KG1 (cell line): ENCODE measurements around the gene ATP8A2.
"Not testable (repeated sequence)": the region's sequence is repeated elsewhere in the genome, so short reads cannot be mapped to it uniquely, and the experiment has no call there.

ENCODE experiments used
- DNase-seq: peaks from one replicate; lab custom pipeline; 2025; lab: John Stamatoyannopoulos, UW

Gene ATP8A2

DNA sequence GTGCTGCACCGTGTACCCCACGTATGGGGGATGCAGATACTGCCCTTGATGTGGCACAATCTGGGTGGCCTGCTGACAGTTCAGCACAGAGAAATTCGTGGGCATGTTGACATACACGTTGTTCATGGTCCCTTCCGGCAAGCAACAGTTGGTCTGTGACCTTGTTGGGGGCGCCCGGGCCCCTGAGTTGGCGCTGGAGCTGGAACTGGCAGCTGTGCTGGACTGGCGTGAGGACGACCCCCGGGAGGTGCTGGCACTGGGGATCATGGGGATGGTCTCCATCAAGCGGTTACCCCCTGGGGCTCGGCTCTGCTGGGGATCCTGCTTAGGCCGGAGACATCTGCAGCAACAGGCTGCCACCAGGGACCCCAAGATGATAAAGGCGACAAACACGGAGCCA is 674.9 kb downstream of the ATP8A2 start:
- DNase-seq, result no peak

GRCh38 chr13:26047040-26047439 is 675.3 kb downstream of the ATP8A2 start:
- DNase-seq, result no peak

DNA sequence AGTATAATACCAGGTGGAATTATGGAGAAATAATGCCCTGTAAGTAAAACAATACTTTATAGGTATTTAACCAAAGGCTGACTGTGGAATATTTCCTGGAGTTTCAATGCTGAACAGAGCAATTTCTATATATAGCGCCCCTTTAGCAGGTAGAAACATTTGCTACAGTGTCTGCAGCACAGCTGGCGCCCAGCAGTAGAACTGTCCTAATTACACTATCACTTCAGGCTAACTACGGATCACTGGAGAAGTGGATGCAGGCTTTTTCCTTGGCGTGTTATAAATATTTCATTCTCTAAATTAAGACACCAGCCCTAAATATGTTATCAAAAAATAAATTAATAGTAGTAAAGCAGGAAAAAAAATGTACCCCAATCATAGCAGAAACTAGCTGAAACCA is 677.0 kb downstream of the ATP8A2 start:
- no peak for DNase-seq

DNA sequence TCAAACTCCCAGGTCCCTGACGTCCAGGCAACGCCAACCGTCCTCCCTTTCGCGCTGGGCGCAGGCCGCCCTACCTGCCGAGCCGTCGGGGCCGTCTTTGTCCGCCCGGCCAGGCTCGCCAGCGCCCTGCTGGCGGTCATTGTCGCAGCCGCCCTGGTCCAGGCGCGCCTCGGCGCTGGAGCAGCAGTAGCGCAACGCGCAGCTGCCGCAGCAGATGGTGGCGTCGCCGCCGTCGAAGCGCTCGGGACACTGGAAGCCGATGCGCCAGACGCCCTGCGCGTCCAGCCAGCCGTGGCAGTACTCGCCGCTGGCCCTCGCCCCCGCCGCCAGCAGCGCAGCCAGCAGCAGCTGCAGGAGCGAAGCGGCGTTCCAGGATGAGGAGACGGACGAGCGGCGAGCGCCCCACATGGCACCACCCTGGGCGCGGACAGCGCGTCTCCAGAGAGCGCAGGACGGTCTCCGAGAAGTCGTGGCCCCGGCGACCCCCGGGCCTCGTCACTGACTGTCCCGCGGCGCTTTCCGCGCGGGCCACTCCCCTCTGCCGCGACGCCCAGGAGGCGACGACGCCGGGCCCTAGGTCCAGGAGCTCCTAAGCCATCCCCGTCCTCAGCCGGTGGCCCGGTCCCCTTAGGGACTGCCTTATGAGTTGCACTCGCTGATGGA is 678.9 kb downstream of the ATP8A2 start:
- DNase-seq, result no peak

DNA sequence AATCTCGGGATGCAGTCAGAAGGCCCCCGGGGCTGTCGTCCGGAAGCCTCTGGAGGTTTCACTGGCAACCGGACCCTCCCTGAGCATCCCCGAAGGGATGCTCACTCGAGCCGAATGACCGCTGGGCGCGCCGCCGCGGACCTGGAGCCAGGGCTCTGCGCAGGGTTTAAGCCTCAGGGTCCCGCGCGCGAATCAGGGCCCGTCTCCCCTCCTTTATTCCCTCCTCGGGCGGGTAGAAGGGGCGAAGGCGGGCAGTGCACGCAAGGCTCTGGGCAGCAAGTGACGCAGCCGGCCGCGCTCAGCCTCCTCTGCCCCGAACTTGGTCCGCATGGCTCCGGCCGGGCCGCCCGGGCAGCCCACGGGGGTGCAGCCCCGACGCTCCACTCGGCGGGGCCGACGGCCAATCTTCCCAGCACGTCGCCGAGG is 679.5 kb downstream of the ATP8A2 start:
- DNase-seq, result no peak

GRCh38 chr13:26051657-26052311 is 680.0 kb downstream of the ATP8A2 start, which contains the start of gene SHISA2:
Gene SHISA2, minus strand, starts transcription at chr13:26052016. Its CDS starts 1,041 bp downstream, at chr13:26050975.
- DNase-seq, result no peak

DNA sequence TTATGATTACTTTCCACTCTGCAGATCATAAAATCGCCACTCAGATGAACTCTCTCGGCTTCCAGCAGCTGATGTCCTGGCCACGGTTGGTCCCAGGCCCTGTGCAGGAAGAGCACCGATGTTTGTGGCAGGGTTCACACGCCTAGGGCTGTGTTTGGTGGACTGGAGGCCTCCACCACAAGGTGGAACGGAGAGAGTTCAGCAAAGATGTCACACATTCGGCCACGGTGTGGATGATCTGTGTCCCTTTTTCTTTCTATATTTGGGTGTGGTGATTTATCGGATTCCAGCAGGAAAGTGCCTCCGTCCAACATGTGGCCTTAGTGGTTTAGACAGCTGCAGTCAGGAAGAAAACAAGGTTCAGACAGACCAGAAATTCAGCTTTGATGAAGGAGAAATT is 680.6 kb downstream of the ATP8A2 start:
- no peak for DNase-seq

DNA sequence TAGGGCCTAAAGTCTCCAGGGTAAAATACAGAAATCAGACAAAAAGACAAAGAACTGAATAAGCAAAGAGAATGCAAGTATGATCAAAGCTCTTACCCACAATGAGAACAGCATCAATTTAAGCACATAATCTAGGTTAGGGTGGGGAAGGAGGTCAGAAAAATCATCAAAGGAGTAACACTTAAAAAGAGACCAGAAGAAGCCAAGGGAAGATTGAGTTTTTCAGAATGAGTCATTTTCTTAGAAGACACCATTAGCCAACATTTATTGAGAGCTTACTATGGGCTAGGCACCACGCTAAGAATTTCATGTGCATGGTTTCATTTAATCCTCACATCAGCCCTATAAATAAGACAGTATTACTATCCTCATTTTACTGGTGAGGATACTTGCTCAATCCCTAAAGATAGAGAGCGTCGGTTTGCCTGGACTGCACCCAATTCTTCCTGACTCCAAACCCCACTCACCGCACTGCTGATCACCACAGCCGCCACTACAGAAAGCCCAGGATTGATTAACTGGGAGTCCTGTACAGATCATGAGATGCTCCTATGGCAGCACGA is 681.7 kb downstream of the ATP8A2 start:
- no peak for DNase-seq

DNA sequence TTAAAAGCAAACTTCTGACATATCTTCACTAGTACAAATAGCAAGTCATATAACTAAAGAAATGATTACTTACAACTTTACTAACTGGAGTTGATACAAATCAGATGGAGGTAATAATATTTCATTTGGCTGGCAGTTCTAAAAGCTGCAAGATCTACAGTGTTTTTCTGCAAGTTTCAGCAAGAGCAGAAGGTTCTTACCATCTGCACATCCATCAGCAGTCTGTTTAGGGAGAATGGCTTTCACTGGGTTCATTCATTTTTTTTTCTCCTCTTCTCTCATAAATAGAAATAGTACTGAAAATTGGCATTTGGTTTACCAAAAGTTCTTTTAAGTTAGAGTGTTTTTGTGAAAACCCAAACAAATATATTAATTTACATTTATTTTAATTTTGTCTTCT is 683.1 kb downstream of the ATP8A2 start:
- DNase-seq, result no peak

DNA sequence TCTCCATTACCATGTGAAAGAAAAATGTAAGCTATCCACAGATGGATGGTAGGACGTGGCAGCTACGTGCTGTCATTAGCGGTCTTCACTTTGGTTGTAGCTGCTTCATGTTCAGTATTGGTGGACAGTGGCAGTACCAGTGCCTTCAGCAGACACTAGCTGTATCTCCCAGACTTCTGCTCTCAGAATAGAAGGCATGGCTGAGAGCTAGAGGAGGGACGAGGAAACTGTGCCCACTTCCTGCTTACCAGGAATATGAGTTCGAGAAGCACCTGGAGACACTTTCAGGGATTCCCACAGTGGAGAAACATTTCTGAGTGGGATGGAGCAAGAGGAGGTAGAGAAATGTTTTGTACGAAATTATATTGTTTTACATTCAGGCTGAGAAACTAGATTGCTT is 686.9 kb downstream of the ATP8A2 start:
- DNase-seq, result no peak

DNA sequence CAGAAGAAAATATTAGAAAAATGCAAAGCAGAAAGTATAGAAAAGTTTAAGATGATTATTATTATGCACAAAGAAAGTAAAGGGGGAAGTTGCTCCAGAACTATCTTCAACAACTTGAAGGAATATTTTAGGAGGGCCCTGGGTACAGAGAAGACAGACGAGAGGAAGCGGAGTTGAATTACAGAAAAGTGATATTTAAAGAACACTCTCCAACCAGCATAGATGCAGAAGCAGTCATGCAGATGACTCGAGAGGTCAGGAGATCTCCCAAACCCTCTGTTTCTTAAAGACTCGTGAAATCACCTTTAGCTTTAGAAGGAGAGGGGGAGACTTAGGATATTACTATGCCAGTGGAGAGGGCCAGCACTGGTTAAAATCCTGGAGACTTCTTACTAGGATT is 688.6 kb downstream of the ATP8A2 start:
- no peak for DNase-seq

DNA sequence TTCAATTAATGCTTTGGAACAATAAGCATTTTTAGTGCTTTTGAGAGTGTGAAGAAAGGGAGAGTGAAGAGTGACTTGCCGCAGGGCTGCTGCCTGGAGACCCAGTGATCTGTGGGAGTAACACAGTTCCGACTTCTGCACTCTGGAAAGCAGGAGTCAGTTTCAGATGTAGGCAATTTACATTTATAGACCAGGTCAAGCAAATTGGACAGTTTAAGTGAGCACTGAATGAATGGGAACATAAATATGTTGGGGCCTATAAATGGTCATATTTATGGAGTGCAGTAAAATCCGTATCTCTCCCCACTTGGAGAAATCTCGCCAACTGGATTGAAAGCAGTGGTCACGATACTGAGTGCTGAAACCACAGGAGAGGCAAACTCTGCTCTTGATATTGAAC is 689.5 kb downstream of the ATP8A2 start:
- DNase-seq, result no peak

DNA sequence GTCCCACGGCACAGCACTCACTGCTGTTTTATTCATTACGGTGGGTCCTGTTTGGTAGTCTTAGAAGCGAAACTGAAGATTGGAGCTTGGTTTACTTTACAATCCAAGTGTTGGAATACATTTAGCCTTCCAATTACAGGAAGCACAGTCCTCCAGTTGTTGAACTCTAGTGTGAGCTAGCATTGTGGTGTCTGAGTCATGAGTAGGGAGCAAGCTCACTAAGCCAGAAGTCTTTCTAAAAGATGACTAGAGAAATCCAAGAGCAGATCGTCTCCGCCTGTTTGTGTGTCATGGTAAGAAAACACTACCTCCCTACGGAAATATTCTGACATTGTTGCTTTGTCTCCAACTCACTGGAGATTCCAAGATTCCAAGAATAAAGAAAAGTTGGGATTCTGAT is 690.2 kb downstream of the ATP8A2 start:
- no peak for DNase-seq

GRCh38 chr13:26062853-26063444 is 691.2 kb downstream of the ATP8A2 start:
- DNase-seq, result no peak

DNA sequence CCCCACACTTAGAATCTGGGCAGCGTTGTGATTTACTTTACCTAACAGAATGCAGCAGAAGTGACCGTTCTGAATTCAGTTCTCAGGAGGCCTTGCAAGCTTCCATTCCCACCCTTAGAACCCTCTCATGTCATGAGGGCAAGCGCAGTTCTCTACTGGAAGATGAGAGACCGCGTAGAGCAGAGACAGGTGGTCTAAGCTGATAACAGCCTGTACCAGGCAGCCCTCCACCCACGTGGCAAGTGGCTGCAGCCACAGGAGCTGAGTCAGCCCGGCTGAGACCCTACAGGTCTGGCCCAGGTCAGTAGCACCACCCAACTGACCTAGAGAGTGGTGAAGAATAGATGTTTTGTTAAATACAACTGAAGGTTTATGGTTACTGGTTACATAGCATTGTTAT is 694.7 kb downstream of the ATP8A2 start:
- not testable (repeated sequence) for DNase-seq

GRCh38 chr13:26067601-26068000 is 695.8 kb downstream of the ATP8A2 start:
- no peak for DNase-seq

- DNase-seq, result not testable (repeated sequence)
Measured at GRCh38 chr13:26068372-26068771, 696.6 kb downstream of the ATP8A2 start.

GRCh38 chr13:26069642-26070041 is 697.9 kb downstream of the ATP8A2 start:
- DNase-seq, result not testable (repeated sequence)

- DNase-seq, result no peak
Measured at GRCh38 chr13:26071691-26072090, 699.9 kb downstream of the ATP8A2 start.

- DNase-seq, result not testable (repeated sequence)
Measured at GRCh38 chr13:26072335-26072734, 700.6 kb downstream of the ATP8A2 start.

DNA sequence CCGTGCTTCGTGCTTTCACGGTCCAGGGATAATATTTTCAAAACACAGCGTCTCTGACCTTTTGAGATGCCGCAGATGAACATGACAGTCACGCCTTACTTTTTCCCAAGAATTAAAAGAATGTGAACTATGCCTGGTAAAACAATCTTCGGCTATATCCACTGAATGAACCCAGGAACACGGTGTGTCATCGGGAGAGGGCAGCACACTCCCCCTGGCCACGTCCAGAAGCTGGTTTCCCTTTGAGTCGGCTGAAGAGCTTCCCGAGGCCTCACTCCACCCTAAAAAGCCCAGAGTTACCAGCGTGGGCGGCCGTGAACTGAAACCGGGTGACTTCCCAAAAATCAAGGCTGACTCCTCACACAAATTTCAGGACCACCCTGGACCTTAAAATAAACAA is 702.9 kb downstream of the ATP8A2 start:
- DNase-seq, result no peak
